ENCODE data around the gene ARMC8.

GRCh38 chr3:138327831-138328230 is 140.7 kb downstream of the ARMC8 start:
- no peak for TF ChIP-seq EZH2 (IDR thresholded peaks at IDR 0.05; ENCODE audit: borderline replicate concordance, low read depth, low read length, severe bottlenecking)
- TF ChIP-seq, protein P1, sequence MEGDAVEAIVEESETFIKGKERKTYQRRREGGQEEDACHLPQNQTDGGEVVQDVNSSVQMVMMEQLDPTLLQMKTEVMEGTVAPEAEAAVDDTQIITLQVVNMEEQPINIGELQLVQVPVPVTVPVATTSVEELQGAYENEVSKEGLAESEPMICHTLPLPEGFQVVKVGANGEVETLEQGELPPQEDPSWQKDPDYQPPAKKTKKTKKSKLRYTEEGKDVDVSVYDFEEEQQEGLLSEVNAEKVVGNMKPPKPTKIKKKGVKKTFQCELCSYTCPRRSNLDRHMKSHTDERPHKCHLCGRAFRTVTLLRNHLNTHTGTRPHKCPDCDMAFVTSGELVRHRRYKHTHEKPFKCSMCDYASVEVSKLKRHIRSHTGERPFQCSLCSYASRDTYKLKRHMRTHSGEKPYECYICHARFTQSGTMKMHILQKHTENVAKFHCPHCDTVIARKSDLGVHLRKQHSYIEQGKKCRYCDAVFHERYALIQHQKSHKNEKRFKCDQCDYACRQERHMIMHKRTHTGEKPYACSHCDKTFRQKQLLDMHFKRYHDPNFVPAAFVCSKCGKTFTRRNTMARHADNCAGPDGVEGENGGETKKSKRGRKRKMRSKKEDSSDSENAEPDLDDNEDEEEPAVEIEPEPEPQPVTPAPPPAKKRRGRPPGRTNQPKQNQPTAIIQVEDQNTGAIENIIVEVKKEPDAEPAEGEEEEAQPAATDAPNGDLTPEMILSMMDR (IDR thresholded peaks at IDR 0.05; ENCODE audit: borderline replicate concordance, extremely low read depth, low read length, poor library complexity, severe bottlenecking), result no peak
